H1 (cell line): ENCODE data around the gene DYNC1H1. TPM values are rescaled to one million over a fixed set of nuclear protein-coding genes. Genes with fewer than 3 reads are reported as not detected.
"Not testable (repeated sequence)": the region's sequence is repeated elsewhere in the genome, so short reads cannot be mapped to it uniquely, and the experiment has no call there.

Source experiments
- CTCF ChIA-PET: fragments of 300-600 bp; sonication (Branson Sonifier 250); formaldehyde crosslinking; loops from one replicate; lab custom pipeline; 2021; ENCODE audit not compliant: partially characterized antibody; lab: Charles Lee
- POLR2A ChIA-PET: fragments of 300-600 bp; sonication (Branson Sonifier 250); formaldehyde crosslinking; loops from one replicate; lab custom pipeline; 2021; ENCODE audit warnings: inconsistent platforms; ENCODE audit not compliant: partially characterized antibody; lab: Charles Lee
- DNase-seq, 2 experiments: peaks; one replicate each; pipeline versions ENCODE4 v3.0.0 to v3.0.0-alpha.2; 2010 to 2022; ENCODE audit warnings: low spot score in 2 of 2, low read depth in 1 of 2, mixed read lengths in 1 of 2
- FAIRE-seq: peaks from 2 replicates; lab custom pipeline; 2011; peaks lifted over from hg19 to GRCh38; lab: Jason Lieb, UNC
- H2AFZ ChIP-seq: 2 replicates; pipeline ENCODE4 v1.8.1; 2012; ENCODE audit warnings: low read length, inconsistent platforms
- H2AK5ac ChIP-seq: 2 replicates; pipeline ENCODE4 v1.6.1; 2013; ENCODE audit warnings: low read depth, low read length
- H2BK120ac ChIP-seq: replicated peaks from 2 replicates; pipeline ENCODE3; 2013; ENCODE audit warnings: low read depth, low read length, inconsistent platforms
- H2BK12ac ChIP-seq: 2 replicates; pipeline ENCODE4 v1.6.1; 2013; ENCODE audit warnings: low read depth, low read length
- H2BK15ac ChIP-seq: 2 replicates; pipeline ENCODE4 v1.6.1; 2013; ENCODE audit warnings: low read length
- H2BK20ac ChIP-seq: 2 replicates; pipeline ENCODE4 v1.6.1; 2013; ENCODE audit warnings: low read length
- H2BK5ac ChIP-seq: 2 replicates; pipeline ENCODE4 v1.6.1; 2013; ENCODE audit warnings: low read depth, low read length
- H3K14ac ChIP-seq: 2 replicates; pipeline ENCODE4 v1.6.1; 2013; ENCODE audit warnings: inconsistent platforms; ENCODE audit not compliant: insufficient read length
- H3K18ac ChIP-seq: 2 replicates; pipeline ENCODE4 v1.6.1; 2013; ENCODE audit warnings: low read length; ENCODE audit errors: extremely low read depth
- H3K23ac ChIP-seq: 2 replicates; pipeline ENCODE4 v1.6.1; 2013; ENCODE audit warnings: inconsistent platforms; ENCODE audit not compliant: insufficient read length
- H3K23me2 ChIP-seq: 2 replicates; pipeline ENCODE4 v1.6.1; 2013; ENCODE audit warnings: low read depth, low read length
- H3K27ac ChIP-seq: 2 replicates; pipeline ENCODE4 v1.6.1; 2011; ENCODE audit warnings: low read depth, low read length, inconsistent platforms
- H3K27me3 ChIP-seq, 4 experiments: replicated peaks in 1 of 4; 1 replicate in 1 of 4; 2 replicates in 3 of 4; pipeline versions ENCODE4 v1.6.1 to v1.8.1; 2011 to 2013; ENCODE audit warnings: low read length in 3 of 4, mild to moderate bottlenecking in 3 of 4, inconsistent platforms in 2 of 4, mixed read lengths in 2 of 4, moderate library complexity in 1 of 4; ENCODE audit not compliant: control insufficient read depth in 3 of 4, insufficient read depth in 3 of 4; ENCODE audit errors: extremely low read depth in 1 of 4
- H3K36me3 ChIP-seq, 4 experiments: 2 replicates each; pipeline versions ENCODE4 v1.6.1 to v1.8.1; 2011 to 2013; ENCODE audit warnings: mild to moderate bottlenecking in 4 of 4, low read length in 3 of 4, moderate library complexity in 2 of 4, control low read depth in 1 of 4, inconsistent platforms in 1 of 4; ENCODE audit not compliant: insufficient read depth in 4 of 4, control insufficient read depth in 2 of 4
- H3K4ac ChIP-seq: replicated peaks from 2 replicates; pipeline ENCODE3; 2013; ENCODE audit warnings: low read length, low read depth, mixed read lengths, inconsistent platforms; ENCODE audit not compliant: insufficient read length
- H3K4me1 ChIP-seq, 4 experiments: replicated peaks in 1 of 4; 1 replicate in 1 of 4; 2 replicates in 3 of 4; pipeline versions ENCODE4 v1.6.1 to v1.8.1; 2011 to 2013; ENCODE audit warnings: low read length in 3 of 4, inconsistent platforms in 2 of 4, mixed read lengths in 1 of 4; ENCODE audit not compliant: insufficient read depth in 4 of 4, control insufficient read depth in 3 of 4
- H3K4me2 ChIP-seq, 2 experiments: 2 replicates each; pipeline versions ENCODE4 v1.6.1 to v1.8.1; 2011 to 2013; ENCODE audit warnings: low read depth in 2 of 2, low read length in 2 of 2, control low read depth in 1 of 2, inconsistent platforms in 1 of 2, mild to moderate bottlenecking in 1 of 2; ENCODE audit not compliant: insufficient read depth in 1 of 2
- H3K4me3 ChIP-seq, 4 experiments: fragments of 200-600, 300-600 bp in 1 of 4; sonication (generic), shearing (Covaris generic), sonication (Bioruptor Twin) in 1 of 4; 2 replicates each; pipeline versions ENCODE4 v1.5.1 to v1.8.1; 2011 to 2016; ENCODE audit warnings: low read length in 4 of 4, low read depth in 3 of 4, control low read depth in 2 of 4, inconsistent platforms in 2 of 4, mild to moderate bottlenecking in 2 of 4, mixed read lengths in 1 of 4, moderate library complexity in 1 of 4; ENCODE audit not compliant: insufficient read depth in 2 of 4; ENCODE audit errors: extremely low read depth in 1 of 4
- H3K56ac ChIP-seq: replicated peaks from 2 replicates; pipeline ENCODE3; 2013; ENCODE audit warnings: low read depth, mild to moderate bottlenecking, mixed read lengths, low read length, inconsistent platforms; ENCODE audit not compliant: insufficient read length
- H3K79me1 ChIP-seq: 2 replicates; pipeline ENCODE4 v1.6.1; 2013; ENCODE audit warnings: low read depth, low read length, control low read depth
- H3K79me2 ChIP-seq, 2 experiments: 2 replicates each; pipeline versions ENCODE4 v1.6.1 to v1.8.1; 2012 to 2013; ENCODE audit warnings: low read length in 2 of 2, mild to moderate bottlenecking in 2 of 2, inconsistent platforms in 1 of 2; ENCODE audit not compliant: insufficient read depth in 2 of 2, control insufficient read depth in 1 of 2
- H3K9ac ChIP-seq, 4 experiments: replicated peaks in 1 of 4; 1 replicate in 1 of 4; 2 replicates in 3 of 4; pipeline versions ENCODE4 v1.6.1 to v1.8.1; 2011 to 2013; ENCODE audit warnings: low read depth in 3 of 4, low read length in 3 of 4, control low read depth in 2 of 4, mild to moderate bottlenecking in 2 of 4, moderate library complexity in 2 of 4, inconsistent platforms in 1 of 4; ENCODE audit errors: extremely low read depth in 1 of 4
- H3K9me3 ChIP-seq, 2 experiments: 2 replicates each; pipeline versions ENCODE4 v1.6.1 to v1.8.1; 2012 to 2013; ENCODE audit warnings: mild to moderate bottlenecking in 2 of 2, moderate library complexity in 2 of 2, control low read depth in 1 of 2, inconsistent platforms in 1 of 2, low read depth in 1 of 2, low read length in 1 of 2, mixed read lengths in 1 of 2; ENCODE audit not compliant: insufficient read depth in 2 of 2
- H4K20me1 ChIP-seq, 2 experiments: replicated peaks in 1 of 2; 2 replicates each; pipeline versions ENCODE3 to v1.8.1; 2011 to 2013; ENCODE audit warnings: inconsistent platforms in 2 of 2, low read length in 2 of 2, mild to moderate bottlenecking in 1 of 2; ENCODE audit not compliant: insufficient read depth in 2 of 2, control insufficient read depth in 1 of 2
- H4K5ac ChIP-seq: 2 replicates; pipeline ENCODE4 v1.6.1; 2013; ENCODE audit warnings: low read length, low read depth, mixed read lengths, inconsistent platforms; ENCODE audit not compliant: insufficient read length
- H4K8ac ChIP-seq: 2 replicates; pipeline ENCODE4 v1.8.0; 2013; ENCODE audit warnings: mild to moderate bottlenecking, moderate library complexity, low read length, inconsistent platforms; ENCODE audit not compliant: insufficient read depth; ENCODE audit errors: extremely low read depth
- H4K91ac ChIP-seq: replicated peaks from 2 replicates; pipeline ENCODE3; 2013; ENCODE audit warnings: low read length, mixed read lengths, inconsistent platforms; ENCODE audit not compliant: insufficient read length
- WGBS, 2 experiments: shearing (Covaris generic) in 1 of 2; methylation state at CpG; one replicate each; pipeline versions ENCODE4 v1.1.6 to v1.1.7; 2013 to 2015; ENCODE audit warnings: low lambda C conversion rate in 2 of 2, mixed read lengths in 2 of 2, inconsistent platforms in 1 of 2, low coverage in 1 of 2, missing lambda C conversion rate in 1 of 2; ENCODE audit not compliant: insufficient replicate concordance in 2 of 2, insufficient coverage in 1 of 2, insufficient read length in 1 of 2; ENCODE audit errors: extremely low coverage in 1 of 2, missing lambda C conversion rate in 1 of 2; 5-methylcytosine and 5-hydroxymethylcytosine counted together
- polyA plus RNA-seq, 7 experiments: library from polyadenylated mRNA; depleted of rRNA in 3 of 7; stranded (reverse) in 5 of 7; unstranded in 2 of 7; fragments of >200 nt in 5 of 7; fragments of 200-250 nt in 2 of 7; gene quantifications; 1 replicate in 5 of 7; 2 replicates in 1 of 7; 4 replicates in 1 of 7; pipeline versions ENCODE4 v1.2.1 to v1.2.3, GENCODE V29; 2011 to 2013; ENCODE audit warnings: missing spikeins in 2 of 7, mixed read lengths in 2 of 7
- total RNA-seq: library from RNA; stranded (reverse); fragmentation: NEBNext Ultra II Directional; extraction: Animal tissue kit (Norgen Biotek cat#: 25700); gene quantifications from 2 replicates; pipeline ENCODE4 v1.2.1, GENCODE V29; 2021

DYNC1H1 gene
- total and polyA plus RNA-seq, 2 of the 8 experiments (the other 6 are each of a cell fraction or from before 2014, with no cell fraction given) = 238 to 387 TPM

DNA sequence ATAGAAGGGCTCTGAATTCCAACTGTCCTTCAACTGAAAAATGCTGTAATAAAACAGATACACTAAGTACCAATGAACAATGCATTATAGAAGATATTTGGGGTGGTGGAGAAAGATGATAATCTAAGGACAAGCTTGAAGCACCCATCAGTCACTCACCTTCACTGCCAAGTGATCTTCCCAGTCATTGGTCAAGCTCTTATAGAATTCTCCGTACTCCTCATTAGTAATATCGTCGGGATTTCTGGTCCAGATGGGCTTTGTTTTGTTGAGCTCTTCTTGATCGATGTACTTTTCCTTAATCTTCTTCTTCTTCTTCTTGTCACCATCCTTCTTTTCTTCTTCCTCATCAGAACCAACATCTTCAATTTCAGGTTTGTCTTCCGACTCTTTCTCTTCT is 120.1 kb downstream of the DYNC1H1 start:
- Histone ChIP-seq H3K4me3 (peak overlapping the region in 1 of 4 experiments; percentile 93; a peak in 3 of 8 replicates), H4K20me1 (peaks cover 8 to 10% of the 10 kb centered on the region in 2 experiments), H3K36me3 (peaks cover 31 to 66% (median 59%) of the 10 kb centered on the region in 4 experiments), H3K4me1 (peaks cover 4 to 18% (median 12%) of the 10 kb centered on the region in 4 experiments), H3K79me2 (peaks cover 5 to 37% of the 10 kb centered on the region in 2 experiments), H3K4me2 (peak overlapping the region; percentile 71 to 75; a peak in 3 of 4 replicates)
- H4K91ac ChIP-seq, H3K79me1 ChIP-seq, H3K4ac ChIP-seq, H4K8ac ChIP-seq, H3K27ac ChIP-seq, H4K5ac ChIP-seq, DNase-seq, H3K9ac ChIP-seq, H2AK5ac ChIP-seq, H3K56ac ChIP-seq, H2AFZ ChIP-seq, H2BK120ac ChIP-seq, H3K18ac ChIP-seq, H3K23me2 ChIP-seq, H2BK5ac ChIP-seq, H2BK20ac ChIP-seq, H3K9me3 ChIP-seq, H3K14ac ChIP-seq, H2BK12ac ChIP-seq, H2BK15ac ChIP-seq, H3K23ac ChIP-seq, H3K27me3 ChIP-seq, FAIRE-seq: not testable (repeated sequence)
- 96% methylated on average over 5 of the region's 5 CpGs; no CpG with 5 or more reads in 1 of the 2 experiments for WGBS, 2 experiments
- CTCF ChIA-PET = interaction anchor here (0.7 to 3.2 kb wide), 5 partner anchors 12 to 129 kb away, joined by 3 to 17 read pairs (median 3); no protein-coding TSS in a partner anchor
- POLR2A ChIA-PET = interaction anchor here (1.3 to 2.0 kb wide), 4 partner anchors 10 to 28 kb away, joined by 4 to 6 read pairs (median 5); no protein-coding TSS in a partner anchor
